ENCODE results near the gene DTHD1.

- TF ChIP-seq, protein P1, sequence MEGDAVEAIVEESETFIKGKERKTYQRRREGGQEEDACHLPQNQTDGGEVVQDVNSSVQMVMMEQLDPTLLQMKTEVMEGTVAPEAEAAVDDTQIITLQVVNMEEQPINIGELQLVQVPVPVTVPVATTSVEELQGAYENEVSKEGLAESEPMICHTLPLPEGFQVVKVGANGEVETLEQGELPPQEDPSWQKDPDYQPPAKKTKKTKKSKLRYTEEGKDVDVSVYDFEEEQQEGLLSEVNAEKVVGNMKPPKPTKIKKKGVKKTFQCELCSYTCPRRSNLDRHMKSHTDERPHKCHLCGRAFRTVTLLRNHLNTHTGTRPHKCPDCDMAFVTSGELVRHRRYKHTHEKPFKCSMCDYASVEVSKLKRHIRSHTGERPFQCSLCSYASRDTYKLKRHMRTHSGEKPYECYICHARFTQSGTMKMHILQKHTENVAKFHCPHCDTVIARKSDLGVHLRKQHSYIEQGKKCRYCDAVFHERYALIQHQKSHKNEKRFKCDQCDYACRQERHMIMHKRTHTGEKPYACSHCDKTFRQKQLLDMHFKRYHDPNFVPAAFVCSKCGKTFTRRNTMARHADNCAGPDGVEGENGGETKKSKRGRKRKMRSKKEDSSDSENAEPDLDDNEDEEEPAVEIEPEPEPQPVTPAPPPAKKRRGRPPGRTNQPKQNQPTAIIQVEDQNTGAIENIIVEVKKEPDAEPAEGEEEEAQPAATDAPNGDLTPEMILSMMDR (IDR thresholded peaks at IDR 0.05): no peak
- no peak for TF ChIP-seq EZH2phosphoT487 (IDR thresholded peaks at IDR 0.05)
- no peak for TF ChIP-seq EZH2 (IDR thresholded peaks at IDR 0.05)
Observed at GRCh38 chr4:36310216-36310615, 28.8 kb downstream of the DTHD1 start.

All from neural progenitor cell (in vitro differentiated cells).